GM21723 (cell line): Measurements from ENCODE around the gene SMIM26.

Experiments
- ATAC-seq: cut with Tn5 transposase; IDR thresholded peaks from one replicate; pipeline ENCODE4 v1.9.1; 2021; ENCODE audit warnings: mild to moderate bottlenecking, moderate library complexity; ENCODE audit not compliant: unreplicated experiment

Gene SMIM26

DNA sequence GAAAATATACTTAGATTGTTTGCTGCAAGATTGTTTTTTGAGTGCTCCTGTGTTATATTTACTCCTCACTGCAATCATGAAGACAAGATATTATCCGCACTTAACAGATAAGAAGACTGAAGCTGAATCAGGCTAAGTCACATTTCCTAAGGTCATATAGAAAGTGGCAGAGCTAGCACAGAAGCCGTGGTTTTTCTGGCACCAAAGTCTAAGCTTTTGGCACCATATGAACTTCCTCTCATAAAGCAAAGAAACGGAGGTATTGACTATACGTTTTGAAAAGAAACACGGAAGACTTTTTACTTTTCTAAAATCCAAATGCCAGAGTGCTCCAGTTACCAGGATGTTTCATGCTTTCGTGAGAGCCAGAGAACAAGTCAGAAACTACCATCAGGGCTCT lies 11.3 kb downstream of the SMIM26 start:
- no peak for ATAC-seq

DNA sequence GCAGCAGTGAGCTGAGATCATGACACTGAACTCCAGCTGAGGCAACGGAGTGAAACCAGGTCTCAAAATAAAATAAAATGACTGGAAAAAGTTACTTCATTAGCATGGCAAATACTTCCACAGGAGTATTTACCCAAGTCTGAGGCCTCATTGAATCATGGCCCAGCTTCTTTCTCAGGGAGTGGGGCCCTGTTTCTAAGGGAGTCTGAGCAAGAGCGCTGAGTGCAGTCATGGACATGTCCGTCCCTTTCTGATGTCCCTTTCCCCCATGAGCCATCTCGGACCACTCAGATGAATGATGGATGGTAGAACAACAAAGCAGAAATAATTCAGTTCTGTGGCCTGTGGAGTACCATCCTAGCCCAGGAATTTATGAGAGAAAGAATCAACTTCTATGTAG lies 12.8 kb downstream of the SMIM26 start:
- ATAC-seq: no peak

DNA sequence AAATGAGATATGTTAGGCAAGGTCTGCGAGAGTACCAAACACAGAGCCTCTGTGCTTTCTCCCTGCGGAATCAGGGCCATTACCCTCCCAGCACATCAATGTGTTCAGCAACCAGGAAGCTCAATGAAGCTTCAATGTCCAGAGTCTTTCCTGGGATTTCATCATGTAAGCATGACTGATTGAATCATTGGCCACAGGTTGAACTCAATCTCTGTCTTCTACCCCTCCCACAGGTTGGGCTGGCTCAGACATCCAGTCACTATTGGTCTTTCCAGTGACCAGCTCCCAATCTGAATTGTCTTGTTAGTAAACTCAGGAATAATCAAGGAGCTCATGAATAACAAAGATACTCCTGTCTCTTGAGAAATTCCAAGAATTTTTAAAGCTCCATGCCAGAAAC lies 17.9 kb downstream of the SMIM26 start:
- no peak for ATAC-seq

DNA sequence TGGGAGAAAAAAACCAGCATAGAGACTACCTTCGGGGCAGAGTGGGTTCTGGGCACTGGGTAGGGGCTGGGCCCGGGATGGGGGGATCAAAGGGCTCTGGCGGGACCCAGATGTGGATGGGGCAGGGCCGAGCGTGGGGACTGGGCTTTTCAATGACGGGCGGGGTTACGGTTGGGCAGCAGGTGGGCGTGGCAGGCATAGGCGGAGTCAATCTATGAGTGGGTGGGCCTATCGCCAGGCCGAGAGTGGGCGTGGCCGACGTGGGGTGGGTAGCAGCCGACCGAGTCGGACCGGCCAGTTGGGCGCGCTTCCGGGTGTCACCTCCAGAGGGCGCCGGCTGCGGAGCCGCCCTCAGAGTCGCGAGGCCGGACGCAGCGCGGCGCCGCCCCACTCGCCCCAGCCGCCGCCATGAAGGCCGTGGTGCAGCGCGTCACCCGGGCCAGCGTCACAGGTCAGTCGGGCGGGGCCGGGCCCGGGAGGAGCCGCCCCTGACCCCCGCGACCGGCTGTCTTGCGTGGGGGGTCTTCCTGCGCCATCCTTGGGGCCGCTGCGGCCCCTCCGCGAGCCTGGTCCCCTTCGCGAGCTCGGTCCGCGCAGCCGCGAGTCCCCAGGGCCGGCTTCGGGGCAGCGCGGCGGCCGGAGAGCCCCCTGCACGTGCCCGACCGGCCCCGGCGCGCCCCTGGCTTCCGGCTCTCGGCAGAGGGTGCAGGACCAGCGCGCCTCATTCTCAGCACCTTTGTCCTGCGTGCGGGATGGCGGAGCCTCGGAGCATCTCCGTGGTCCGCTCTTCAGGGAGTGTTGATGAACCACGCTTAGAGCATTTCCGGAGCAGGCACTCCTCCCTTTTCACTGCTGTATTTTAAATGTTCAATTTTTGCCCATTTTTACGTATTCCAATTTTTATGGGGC lies 20.7 kb downstream of the SMIM26 start, which contains the start of gene DTD1:
Gene DTD1, plus strand, starts transcription at position 390 of the 909 bp plus-strand sequence. Its CDS starts 19 bp downstream, at position 409.
- ATAC-seq: peak; percentile 92

DNA sequence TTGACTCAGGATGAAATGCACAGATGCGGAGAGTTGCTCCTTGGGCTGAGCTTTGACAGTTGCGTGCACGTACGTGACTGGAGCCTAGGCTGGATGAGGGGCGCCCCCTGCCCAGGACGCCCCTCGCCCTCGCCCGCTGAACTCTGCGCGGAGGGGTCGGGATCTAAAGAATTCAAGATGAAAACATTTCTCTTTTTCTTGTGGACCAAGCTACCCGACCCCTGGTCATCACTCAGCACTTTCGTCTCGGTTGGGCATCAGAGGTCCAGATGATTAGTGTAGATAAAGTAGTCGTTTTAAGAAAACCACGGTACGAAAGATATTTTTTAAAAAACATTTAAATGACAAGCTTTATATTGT lies 21.3 kb downstream of the SMIM26 start:
- ATAC-seq: no peak

DNA sequence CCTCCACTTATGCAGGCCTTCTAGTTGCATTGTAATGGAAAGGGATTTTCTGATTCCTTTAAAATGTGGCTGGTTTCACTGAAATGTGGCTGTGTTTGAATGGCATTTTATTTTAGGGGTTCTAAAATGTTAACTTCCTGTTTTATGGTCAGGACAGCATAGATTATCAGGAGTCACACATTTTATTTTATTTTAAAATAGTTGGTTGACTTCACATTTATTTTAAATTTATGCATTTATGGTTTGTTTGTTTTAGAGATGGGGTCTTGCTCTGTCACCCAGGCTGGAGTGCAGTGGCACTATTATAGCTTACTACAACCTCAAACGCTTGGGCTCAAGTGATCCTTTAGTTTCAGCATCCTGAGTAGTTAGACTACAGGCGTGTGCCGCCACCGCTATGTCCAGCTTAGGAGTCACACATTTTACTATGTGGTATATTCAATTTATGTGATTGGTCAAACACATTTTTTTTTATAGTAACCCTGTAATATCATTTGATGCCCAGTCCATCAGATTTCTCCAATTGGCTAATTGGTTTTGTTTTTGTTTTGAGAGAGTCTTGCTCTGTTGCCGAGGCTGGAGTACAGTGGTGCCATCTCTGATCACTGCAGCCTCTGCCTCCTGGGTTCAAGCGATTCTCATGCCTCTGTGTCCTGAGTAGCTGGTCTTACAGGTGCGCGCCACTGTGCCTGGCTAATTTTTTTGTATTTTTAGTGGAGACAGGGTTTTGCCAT lies 22.9 kb downstream of the SMIM26 start:
- no peak for ATAC-seq

DNA sequence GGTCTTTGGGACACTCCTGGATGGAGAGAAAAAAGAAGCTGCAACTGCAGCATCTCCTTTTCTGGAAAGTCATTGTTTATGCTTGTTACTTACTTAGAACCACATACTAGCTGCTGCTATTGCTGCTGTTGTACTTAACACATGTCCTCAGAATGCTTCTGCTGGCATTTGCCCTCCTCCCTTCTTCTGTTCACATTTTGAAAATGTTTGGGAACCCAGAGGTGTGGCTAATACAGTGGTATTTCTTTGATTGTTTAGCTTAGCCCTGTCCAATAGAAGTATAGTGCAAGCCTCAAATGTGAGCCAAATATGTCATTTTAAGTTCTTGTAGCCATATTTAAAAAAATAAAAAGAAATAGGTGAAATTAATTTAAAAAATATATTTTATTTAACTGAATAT lies 29.0 kb downstream of the SMIM26 start:
- no peak for ATAC-seq

DNA sequence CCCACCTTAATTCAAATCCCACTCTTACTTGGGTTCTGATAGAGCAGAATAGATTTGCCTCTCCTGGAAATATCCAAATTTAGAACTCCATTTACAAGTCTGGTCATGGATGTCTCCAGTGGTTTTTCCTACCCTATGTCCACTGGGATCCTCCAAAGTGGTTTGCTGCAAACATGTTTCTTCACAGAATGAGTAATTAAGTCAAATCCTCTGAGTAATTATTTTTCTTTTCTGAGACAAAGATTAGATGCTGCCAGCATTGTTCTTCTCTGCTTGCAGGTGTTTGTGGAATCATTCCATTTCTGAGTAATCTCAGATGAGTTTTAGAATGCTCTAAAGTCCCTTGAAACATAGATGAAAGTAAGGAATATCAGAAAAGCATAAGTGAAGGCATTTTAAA lies 42.5 kb downstream of the SMIM26 start:
- no peak for ATAC-seq

DNA sequence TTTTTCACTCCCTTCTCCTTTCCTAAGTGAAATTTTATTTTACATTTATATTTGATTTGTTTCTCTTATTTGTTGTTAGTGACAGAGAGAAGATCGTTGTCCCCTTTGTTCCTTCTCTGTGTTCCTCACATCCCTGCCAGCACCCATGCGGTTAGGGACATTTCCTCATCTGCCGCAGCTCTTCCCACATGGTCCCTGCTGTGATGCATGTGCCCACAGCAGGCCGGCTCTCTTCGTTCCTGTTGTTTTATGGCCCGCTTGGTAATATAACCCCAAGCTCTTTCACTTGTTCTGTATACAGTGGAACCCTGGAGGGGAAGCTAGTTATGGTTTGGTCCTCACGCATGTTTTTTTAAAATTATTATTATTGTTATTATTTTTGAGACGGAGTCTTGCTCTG lies 44.3 kb downstream of the SMIM26 start:
- ATAC-seq: no peak

DNA sequence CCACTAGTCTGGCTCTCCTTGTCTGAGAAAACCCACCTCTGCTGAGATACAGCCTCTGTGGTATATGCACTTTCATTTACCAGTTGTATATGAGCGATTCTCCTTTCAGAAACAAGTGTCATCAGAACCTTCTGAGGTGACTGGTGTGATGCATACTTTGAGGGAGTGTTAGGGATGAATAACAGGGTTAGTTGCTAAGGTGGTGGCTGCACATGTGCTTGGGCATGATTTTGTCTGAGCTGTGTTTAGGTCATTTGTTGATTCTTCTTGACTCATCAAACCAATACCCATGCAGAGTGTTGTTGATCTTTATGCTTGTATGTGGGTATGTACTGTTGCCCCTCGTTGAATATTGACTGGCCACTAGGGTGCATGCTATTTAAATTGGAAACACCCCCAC lies 46.3 kb downstream of the SMIM26 start:
- ATAC-seq: no peak

DNA sequence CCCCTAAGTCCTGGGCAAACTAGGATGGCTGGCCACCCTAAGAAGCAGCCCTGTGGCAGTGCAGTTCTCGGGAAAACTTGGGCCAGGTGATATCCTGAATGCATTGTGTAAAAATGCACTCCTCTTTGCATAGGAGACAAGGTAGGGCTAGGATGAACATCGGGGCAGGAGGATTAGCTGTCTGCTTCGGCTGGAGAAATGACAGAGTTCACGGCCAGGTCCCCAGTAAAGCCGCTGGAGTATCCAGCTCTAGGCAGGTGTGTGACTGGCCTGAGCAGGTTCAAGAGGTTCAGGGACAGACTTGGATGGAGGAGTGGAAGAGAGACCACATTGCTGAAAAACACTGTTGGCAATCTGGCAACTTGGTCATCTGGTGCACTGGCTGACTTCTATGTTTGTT lies 47.0 kb downstream of the SMIM26 start:
- no peak for ATAC-seq

DNA sequence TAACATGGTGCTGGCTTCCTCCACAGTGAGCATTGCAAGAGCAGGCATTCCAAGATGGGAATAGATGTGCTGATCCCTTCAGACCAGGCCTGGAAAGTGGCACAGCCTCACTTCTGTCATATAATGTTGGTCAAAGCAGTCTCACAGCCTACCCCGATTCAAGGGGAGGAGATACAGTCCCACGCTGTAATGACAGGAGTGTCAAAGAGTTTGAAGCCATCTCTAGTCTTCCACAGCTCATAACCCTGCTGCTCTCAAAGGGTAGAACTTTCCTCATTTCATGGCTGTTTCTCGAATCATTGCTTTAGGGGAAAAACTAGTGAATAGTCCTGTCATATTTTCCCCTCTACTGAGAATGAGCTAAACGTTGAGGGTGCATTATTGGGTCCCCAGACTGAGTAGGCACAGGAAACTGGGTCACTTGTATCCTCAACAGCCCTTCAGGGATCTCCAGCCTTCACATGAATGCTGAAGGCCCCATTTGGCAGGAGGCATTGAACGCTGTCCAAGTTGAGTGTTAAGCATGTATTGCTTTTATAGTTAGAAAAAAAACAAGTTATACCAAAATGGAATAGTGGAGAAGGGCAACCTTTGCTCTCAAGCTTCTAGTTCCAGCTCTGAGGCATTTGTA lies 47.9 kb downstream of the SMIM26 start:
- no peak for ATAC-seq
